ENCODE data around the gene BSG. TPM values are rescaled to one million over a fixed set of nuclear protein-coding genes. Genes with fewer than 3 reads are reported as not detected.

BSG gene
- total and polyA plus RNA-seq, 9 of the 15 experiments (the other 6 are each of a cell fraction or from before 2014, with no cell fraction given), result 4.6 to 495 (median 187) TPM

DNA sequence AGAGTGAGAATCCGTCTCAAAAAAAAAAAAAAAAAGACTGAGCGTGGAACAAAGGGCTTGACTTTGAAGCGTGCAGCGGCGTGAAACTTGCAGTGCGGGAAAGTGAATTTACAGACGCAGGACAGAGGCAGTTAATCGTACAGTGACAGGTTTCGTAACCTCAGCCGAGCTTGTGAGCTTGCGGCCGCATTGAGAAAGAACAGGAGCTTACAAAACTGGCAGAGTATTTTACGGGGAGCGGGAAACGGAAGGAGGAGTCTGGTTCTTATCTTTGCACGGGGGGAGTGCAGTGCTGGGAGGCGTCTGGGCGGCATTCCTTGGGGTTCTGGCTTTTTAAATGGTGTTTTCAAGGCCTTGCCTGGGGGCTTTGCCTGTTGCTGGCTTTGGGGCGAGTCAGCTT lies 6.0 kb upstream of the BSG start (continued):
- TF ChIP-seq XRCC5 (IDR thresholded peaks at IDR 0.05; ENCODE audit: low read depth, low read length) (no peak; the same call in 1 of the 2 replicates), ZNF143 (CRISPR knock-in tag; IDR thresholded peaks at IDR 0.05) (no peak), TCFL5 (CRISPR knock-in tag; conservative IDR thresholded peaks at IDR 0.05) (no peak), SRF (CRISPR knock-in tag; IDR thresholded peaks at IDR 0.05) (no peak), ZNF124 (CRISPR knock-in tag; IDR thresholded peaks at IDR 0.05) (no peak), HMG20A (CRISPR knock-in tag; conservative IDR thresholded peaks at IDR 0.05) (no peak), TAF1 (IDR thresholded peaks at IDR 0.05; ENCODE audit: control insufficient read depth, extremely low read depth, insufficient read depth, low read length, severe bottlenecking) (peak; percentile 45), NFATC3 (IDR thresholded peaks at IDR 0.05) (peak; percentile 63; the same call in 1 of the 2 replicates), GABPA (tag; conservative IDR thresholded peaks at IDR 0.05; ENCODE audit: low read depth) (peak; percentile 54), ZNF740 (CRISPR knock-in tag; IDR thresholded peaks at IDR 0.05) (no peak), ZNF740 (tag; IDR thresholded peaks at IDR 0.05) (peak in 1 of 2 experiments; percentile 34; a peak in 1 of 4 replicates), POU5F1 (IDR thresholded peaks at IDR 0.05; ENCODE audit: borderline replicate concordance, low read depth, low read length, partially characterized antibody) (no peak), ZNF121 (CRISPR knock-in tag; conservative IDR thresholded peaks at IDR 0.05) (no peak), ZNF277 (CRISPR knock-in tag; IDR thresholded peaks at IDR 0.05; ENCODE audit: borderline replicate concordance) (no peak), SETDB1 (IDR thresholded peaks at IDR 0.05; ENCODE audit: low read length) (no peak), MTF1 (CRISPR knock-in tag; IDR thresholded peaks at IDR 0.05; ENCODE audit: borderline replicate concordance) (no peak), RBBP5 (IDR thresholded peaks at IDR 0.05; ENCODE audit: borderline replicate concordance, insufficient read depth, low read length, poor library complexity, severe bottlenecking) (peak; percentile 52), SMAD4 (CRISPR knock-in tag; conservative IDR thresholded peaks at IDR 0.05) (peak; percentile 91), WHSC1 (IDR thresholded peaks at IDR 0.05; ENCODE audit: low read length) (no peak), DNMT1 (IDR thresholded peaks at IDR 0.05) (no peak)
- TF ChIP-seq, protein P1, sequence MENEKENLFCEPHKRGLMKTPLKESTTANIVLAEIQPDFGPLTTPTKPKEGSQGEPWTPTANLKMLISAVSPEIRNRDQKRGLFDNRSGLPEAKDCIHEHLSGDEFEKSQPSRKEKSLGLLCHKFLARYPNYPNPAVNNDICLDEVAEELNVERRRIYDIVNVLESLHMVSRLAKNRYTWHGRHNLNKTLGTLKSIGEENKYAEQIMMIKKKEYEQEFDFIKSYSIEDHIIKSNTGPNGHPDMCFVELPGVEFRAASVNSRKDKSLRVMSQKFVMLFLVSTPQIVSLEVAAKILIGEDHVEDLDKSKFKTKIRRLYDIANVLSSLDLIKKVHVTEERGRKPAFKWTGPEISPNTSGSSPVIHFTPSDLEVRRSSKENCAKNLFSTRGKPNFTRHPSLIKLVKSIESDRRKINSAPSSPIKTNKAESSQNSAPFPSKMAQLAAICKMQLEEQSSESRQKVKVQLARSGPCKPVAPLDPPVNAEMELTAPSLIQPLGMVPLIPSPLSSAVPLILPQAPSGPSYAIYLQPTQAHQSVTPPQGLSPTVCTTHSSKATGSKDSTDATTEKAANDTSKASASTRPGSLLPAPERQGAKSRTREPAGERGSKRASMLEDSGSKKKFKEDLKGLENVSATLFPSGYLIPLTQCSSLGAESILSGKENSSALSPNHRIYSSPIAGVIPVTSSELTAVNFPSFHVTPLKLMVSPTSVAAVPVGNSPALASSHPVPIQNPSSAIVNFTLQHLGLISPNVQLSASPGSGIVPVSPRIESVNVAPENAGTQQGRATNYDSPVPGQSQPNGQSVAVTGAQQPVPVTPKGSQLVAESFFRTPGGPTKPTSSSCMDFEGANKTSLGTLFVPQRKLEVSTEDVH (IDR thresholded peaks at IDR 0.05; ENCODE audit: low read depth, partially characterized antibody), result peak; percentile 38
